ENCODE measurements around the gene HOXC10. TPM values are rescaled to one million over a fixed set of nuclear protein-coding genes. Genes with fewer than 3 reads are reported as not detected.
A peak's percentile ranks its signal among the peaks of the same experiment; 100 is the strongest.

The HOXC10 gene
- total RNA-seq, 4 donors from 2014 or later: 1.0 TPM; not detected in 3

GRCh38 chr12:53961025-53961761 is 23.8 kb upstream of the HOXC10 start:
- H3K27me3 ChIP-seq: peaks cover 0 to 92% of the 10 kb centered on the region in 2 donors
- no peaks in the 10 kb centered on the region for H3K36me3 ChIP-seq
- H3K27ac ChIP-seq: no peak overlapping the region
- H3K4me1 ChIP-seq: peaks cover 0 to 11% (median 4%) of the 10 kb centered on the region in 4 donors
- DNase-seq: no peak
- peaks cover 0 to 4% (median 0%) of the 10 kb centered on the region in 4 donors for H3K9me3 ChIP-seq
- TF ChIP-seq CTCF (IDR thresholded peaks at IDR 0.05): no peak
- TF ChIP-seq POLR2A (IDR thresholded peaks at IDR 0.05): no peak
- H3K4me3 ChIP-seq: no peak overlapping the region

- no peak for DNase-seq
- TF ChIP-seq CTCF (IDR thresholded peaks at IDR 0.05) (no peak), POLR2A (IDR thresholded peaks at IDR 0.05) (no peak)
- Histone ChIP-seq H3K4me3 (no peak overlapping the region), H3K27ac (no peak overlapping the region), H3K27me3 (peaks cover 0 to 94% of the 10 kb centered on the region in 2 donors), H3K9me3 (peaks cover 0 to 4% (median 0%) of the 10 kb centered on the region in 4 donors), H3K36me3 (no peaks in the 10 kb centered on the region), H3K4me1 (peaks cover 0 to 15% (median 4%) of the 10 kb centered on the region in 4 donors)
Observed at GRCh38 chr12:53963005-53963404, 21.9 kb upstream of the HOXC10 start.

GRCh38 chr12:53963434-53964314 is 21.3 kb upstream of the HOXC10 start:
- Histone ChIP-seq H3K36me3 (no peaks in the 10 kb centered on the region), H3K4me1 (peaks cover 0 to 15% (median 4%) of the 10 kb centered on the region in 4 donors), H3K4me3 (peak overlapping the region in 1 of 4 donors; percentile 5), H3K9me3 (peaks cover 0 to 4% (median 0%) of the 10 kb centered on the region in 4 donors), H3K27me3 (peaks cover 0 to 94% of the 10 kb centered on the region in 2 donors), H3K27ac (no peak overlapping the region)
- TF ChIP-seq POLR2A (IDR thresholded peaks at IDR 0.05) (no peak), CTCF (IDR thresholded peaks at IDR 0.05) (no peak)
- peak in 1 of 3 donors; percentile 47 for DNase-seq

GRCh38 chr12:53964315-53964713 is 20.6 kb upstream of the HOXC10 start:
- no peak for DNase-seq
- H3K4me3 ChIP-seq: no peak overlapping the region
- H3K9me3 ChIP-seq: peaks cover 0 to 4% (median 0%) of the 10 kb centered on the region in 4 donors
- peaks cover 0 to 15% (median 4%) of the 10 kb centered on the region in 4 donors for H3K4me1 ChIP-seq
- TF ChIP-seq CTCF (IDR thresholded peaks at IDR 0.05) (no peak), POLR2A (IDR thresholded peaks at IDR 0.05) (no peak)
- H3K27me3 ChIP-seq: peaks cover 0 to 94% of the 10 kb centered on the region in 2 donors
- H3K27ac ChIP-seq: no peak overlapping the region
- H3K36me3 ChIP-seq: no peaks in the 10 kb centered on the region

GRCh38 chr12:53965281-53966084 is 19.5 kb upstream of the HOXC10 start:
- no peak overlapping the region for H3K4me3 ChIP-seq
- no peak overlapping the region for H3K27ac ChIP-seq
- DNase-seq: no peak
- no peaks in the 10 kb centered on the region for H3K36me3 ChIP-seq
- H3K27me3 ChIP-seq: peaks cover 0 to 92% of the 10 kb centered on the region in 2 donors
- H3K9me3 ChIP-seq: peaks cover 0 to 4% (median 0%) of the 10 kb centered on the region in 4 donors
- H3K4me1 ChIP-seq: peaks cover 0 to 15% (median 4%) of the 10 kb centered on the region in 4 donors
- TF ChIP-seq CTCF (IDR thresholded peaks at IDR 0.05) (no peak), POLR2A (IDR thresholded peaks at IDR 0.05) (no peak)
